NCI-H2107 treated with DMSO at 0.1 percent for 48 hours (cell line): ENCODE data around the gene H6PD.

Experiments
- DNase-seq: peaks from one replicate; lab custom pipeline; 2025; ENCODE audit not compliant: unreplicated experiment; lab: John Stamatoyannopoulos, UW

H6PD gene

DNA sequence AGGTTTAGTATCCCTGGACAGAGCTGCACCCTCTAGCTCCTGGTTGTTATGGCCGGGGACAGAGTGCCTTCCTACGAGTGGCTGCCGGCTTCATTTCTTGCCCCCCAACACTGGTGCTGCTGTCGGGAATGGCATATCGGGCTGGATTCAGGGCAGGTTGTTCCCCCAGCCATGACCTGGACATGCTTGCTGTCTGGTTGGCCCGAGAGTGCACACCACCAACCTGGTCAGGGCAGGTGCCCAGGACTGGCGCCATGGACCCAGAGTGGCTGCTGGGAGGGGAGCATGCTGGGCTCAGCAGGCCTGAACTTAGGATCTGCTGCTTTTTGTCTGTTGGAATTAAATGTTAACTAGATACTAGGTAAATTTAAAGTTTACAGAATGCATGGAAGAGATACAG lies 21.8 kb downstream of the H6PD start:
- DNase-seq, result no peak

- DNase-seq, result no peak
These were observed 23.3 kb downstream of the H6PD start for GRCh38 chr1:9257851-9258250.

DNA sequence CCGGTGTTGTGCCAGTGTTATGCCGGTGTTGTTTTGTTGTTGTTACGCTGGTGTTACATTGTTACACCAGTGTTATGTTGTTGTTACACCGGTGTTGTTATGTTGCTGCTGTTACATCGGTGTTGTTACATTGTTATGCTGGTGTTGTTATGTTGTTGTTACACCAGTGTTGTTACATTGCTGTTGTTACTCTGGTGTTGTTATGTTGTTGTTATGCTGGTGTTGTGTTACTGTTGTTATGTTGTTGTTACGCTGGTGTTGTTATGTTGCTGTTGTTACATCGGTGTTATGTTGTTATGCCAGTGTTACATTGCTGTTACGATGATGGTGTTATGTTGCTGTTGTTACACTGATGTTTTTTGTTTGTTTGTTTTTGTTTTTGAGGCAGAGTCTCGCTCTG lies 24.1 kb downstream of the H6PD start:
- no peak for DNase-seq

- DNase-seq, result no peak
These were observed 25.6 kb downstream of the H6PD start for GRCh38 chr1:9260059-9260766.

- no peak for DNase-seq
These were observed 26.9 kb downstream of the H6PD start for GRCh38 chr1:9261496-9261895.

DNA sequence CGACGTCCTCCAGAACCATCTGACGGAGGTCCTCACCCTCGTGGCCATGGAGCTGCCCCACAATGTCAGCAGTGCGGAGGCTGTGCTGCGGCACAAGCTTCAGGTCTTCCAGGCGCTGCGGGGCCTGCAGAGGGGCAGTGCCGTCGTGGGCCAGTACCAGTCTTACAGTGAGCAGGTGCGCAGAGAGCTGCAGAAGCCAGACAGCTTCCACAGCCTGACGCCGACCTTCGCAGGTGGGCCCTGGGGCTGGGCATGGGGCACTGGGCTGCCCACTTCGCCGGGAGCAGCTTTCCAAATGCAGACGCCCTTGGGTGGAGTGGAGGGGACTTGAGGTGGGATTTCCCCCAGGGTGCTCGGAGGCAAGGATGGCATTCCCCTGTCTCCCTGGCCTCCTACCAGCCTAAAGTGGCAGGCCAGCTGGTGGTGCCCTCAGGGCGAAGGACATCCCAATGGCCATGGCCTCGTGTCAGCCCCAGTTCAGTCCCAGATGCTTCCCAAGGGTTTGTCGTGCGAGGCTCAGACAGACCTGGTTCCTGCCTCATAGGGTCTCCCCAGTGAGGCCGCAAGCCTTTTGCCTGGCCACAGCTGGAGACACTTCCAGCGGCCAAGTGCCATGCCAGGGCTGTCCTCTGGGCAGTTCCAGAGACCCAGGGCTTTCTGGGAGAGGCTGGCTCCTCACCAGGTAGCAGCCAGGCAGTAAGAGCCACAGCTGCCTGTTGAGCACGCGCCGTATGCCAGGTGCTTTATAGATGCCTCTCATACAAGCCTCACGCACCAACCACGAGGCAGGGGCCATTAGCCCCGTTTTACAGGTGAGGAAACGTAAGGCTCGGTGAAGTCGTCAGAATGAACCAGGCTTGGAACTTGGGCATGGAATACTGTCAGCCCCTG lies 27.8 kb downstream of the H6PD start:
- DNase-seq, result no peak

DNA sequence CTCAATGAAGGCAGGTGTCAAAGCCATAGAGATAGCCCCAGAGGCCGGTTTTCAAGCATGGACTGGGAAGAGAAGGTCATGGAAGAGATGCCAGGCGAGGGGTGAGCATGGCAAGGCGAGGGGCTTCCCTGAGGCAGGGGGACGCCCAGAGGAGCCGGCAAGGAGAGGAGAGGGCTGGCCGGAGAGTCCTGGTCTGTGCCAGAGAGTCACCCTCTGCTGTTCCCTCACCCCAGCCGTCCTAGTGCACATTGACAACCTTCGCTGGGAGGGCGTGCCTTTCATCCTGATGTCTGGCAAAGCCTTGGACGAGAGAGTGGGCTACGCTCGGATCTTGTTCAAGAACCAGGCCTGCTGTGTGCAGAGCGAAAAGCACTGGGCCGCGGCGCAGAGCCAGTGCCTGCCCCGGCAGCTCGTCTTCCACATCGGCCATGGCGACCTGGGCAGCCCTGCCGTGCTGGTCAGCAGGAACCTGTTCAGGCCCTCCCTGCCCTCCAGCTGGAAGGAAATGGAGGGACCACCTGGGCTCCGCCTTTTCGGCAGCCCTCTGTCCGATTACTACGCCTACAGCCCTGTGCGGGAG lies 28.8 kb downstream of the H6PD start:
- no peak for DNase-seq

DNA sequence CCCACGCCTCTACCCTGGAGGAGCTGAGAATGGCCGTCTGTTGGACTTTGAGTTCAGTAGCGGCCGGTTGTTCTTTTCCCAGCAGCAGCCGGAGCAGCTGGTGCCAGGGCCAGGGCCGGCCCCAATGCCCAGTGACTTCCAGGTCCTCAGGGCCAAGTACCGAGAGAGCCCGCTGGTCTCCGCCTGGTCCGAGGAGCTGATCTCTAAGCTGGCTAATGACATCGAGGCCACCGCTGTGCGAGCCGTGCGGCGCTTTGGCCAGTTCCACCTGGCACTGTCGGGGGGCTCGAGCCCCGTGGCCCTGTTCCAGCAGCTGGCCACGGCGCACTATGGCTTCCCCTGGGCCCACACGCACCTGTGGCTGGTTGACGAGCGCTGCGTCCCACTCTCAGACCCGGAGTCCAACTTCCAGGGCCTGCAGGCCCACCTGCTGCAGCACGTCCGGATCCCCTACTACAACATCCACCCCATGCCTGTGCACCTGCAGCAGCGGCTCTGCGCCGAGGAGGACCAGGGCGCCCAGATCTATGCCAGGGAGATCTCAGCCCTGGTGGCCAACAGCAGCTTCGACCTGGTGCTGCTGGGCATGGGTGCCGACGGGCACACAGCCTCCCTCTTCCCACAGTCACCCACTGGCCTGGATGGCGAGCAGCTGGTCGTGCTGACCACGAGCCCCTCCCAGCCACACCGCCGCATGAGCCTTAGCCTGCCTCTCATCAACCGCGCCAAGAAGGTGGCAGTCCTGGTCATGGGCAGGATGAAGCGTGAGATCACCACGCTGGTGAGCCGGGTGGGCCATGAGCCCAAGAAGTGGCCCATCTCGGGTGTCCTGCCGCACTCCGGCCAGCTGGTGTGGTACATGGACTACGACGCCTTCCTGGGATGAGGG lies 29.7 kb downstream of the H6PD start:
- DNase-seq, result no peak

DNA sequence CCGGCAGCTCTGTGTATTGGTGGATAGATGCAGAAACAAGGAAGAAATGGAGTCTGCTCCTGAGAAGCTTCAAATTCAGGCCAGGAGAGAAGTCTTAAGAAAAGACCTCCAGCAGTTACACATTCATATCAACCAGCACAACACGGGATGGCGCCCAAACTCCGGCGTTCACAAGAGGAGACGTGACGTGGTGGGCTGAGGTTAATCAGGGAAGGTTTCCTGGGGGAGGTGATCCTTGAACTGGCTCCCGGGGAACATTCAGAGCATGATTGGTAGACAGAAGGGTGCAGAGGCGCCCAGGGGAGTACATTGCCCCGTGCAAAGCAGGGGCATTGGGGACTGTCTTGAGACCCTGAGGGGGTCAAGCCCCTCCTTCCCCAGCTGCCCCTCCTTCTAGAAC lies 30.5 kb downstream of the H6PD start:
- no peak for DNase-seq

DNA sequence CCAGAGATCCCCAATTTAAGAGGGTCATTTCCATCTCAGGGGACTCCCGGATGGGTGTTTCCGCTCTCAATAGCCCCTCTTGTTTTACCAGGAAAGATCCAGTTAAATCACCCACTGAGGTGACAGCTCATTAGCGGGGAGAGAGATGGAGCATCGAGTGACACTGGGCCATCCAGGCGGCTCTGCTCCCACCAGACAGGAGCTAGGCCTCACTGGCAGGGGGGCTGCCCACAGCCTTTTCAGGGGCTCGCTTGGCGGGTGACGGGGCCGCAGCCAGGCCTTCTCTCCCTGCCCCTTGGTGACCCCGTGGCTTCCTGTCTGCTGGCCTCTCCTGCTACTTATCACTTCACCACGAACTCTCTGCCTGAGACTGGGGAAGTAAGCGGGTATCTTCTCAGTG lies 31.4 kb downstream of the H6PD start:
- no peak for DNase-seq

DNA sequence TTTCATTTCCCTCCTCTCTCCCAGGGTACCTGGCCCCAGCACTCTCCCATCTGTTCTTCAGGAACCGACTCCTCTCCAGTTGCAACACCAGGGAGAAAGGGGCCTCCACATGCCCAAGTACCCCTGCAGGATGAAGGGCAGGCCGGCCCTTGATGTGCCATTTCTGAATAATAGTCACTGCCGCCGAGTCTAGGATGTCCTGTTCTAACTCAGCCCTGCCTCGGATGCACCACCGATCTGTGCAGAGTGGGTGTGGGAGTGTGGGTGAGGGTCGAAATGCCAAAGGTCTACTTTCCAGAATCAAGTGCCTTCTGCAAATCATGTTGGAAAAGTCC lies 32.7 kb downstream of the H6PD start:
- no peak for DNase-seq

- no peak for DNase-seq
These were observed 33.4 kb downstream of the H6PD start for GRCh38 chr1:9267827-9268581.

GRCh38 chr1:9269078-9269501 lies 34.5 kb downstream of the H6PD start:
- DNase-seq, result no peak

GRCh38 chr1:9269721-9270120 lies 35.1 kb downstream of the H6PD start:
- DNase-seq, result no peak

DNA sequence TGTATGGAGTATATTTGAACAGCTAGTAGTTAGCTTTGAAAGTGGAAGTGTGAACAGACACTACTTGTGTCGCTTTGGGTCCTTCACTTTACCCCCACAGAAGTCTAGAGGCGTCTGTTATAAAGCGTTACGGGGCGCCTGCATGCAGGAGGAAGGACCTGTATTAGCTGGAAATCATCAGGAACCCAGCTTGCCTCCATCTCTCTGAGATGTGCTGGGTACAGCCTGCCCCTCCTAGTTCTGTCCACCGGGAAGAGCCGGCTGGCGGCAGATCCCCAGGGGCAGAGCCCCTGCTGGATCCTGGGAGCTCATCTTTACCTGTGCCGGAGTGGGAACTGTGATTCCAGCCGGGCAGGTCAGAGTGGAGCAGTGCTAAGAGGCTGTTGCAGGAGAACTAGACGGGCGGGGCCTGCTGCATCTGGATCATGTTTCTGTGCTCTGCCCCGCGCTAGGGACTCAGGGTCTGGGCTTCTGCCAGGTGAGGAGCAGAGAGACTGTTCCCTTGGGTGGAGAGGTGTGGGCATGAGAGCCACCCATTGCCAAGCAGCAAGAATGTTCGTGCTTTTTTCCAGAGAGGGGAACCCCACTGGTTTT lies 35.8 kb downstream of the H6PD start:
- DNase-seq, result peak; percentile 30

- no peak for DNase-seq
These were observed 36.7 kb downstream of the H6PD start for GRCh38 chr1:9271283-9271682.

DNA sequence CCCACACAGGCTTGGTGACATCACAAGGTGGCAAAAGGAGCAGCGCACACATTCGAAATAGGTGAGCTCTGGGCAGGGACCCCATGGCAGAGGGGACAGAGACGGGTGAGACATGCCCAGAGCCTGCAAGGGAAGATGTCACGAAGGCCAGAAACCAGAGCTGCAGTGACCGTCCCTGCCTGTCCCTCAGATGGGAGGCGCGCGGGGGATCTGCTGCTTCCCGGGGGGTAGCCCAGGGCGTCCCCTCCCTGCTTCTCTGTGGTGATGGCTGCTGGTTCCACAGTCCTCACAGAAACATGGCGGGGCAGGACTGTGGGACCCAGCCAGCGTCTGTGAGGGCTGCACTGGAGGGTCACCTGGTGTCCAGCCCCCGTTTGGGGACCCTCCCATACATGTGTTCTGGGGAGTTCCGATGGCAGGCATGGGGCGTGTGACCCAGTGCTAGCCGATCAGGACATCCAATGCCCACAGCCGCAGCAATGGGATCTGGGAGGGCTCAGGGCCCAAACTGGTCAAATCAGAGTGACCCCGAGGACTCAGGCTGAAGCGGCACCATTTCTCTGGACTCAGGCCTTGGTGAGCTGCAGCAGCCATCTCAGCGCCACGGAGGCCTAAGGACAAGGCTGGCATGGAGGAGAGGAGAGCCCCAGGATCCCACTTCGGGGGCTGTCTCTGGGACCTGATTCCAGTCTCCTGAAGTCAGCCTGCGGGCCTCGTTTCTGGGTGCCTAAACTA lies 37.5 kb downstream of the H6PD start:
- no peak for DNase-seq

- DNase-seq, result no peak
These were observed 38.6 kb downstream of the H6PD start for GRCh38 chr1:9273177-9273576.

DNA sequence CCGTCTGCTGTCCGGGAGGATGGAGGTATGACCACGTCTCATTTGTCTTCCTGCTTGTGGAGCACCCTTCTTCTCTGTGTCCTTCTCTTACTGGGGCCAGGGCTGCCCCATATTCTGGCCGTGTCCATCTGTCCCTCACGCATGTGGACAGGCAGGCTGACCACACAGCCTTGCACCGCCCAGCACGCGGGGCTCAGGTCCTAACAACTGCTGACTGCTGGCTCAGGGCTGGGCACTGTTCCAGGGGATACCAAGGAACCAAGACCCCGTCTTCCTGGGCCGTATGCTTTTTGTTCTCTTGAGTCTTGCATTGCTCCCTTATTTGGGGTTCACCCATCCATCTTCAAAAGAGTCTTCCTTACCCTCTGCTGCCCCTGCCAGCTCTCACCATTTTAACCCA lies 40.6 kb downstream of the H6PD start:
- DNase-seq, result no peak
